Common myeloid progenitor, CD34-positive (primary cell): Measurements from ENCODE around the gene MCC.

Source experiments
- CTCF ChIA-PET: fragments of 350-600 bp; sonication (Branson Sonifier 250); formaldehyde crosslinking; loops from one replicate; lab custom pipeline; 2021; ENCODE audit warnings: antibody characterized with exemption; lab: Charles Lee
- POLR2A ChIA-PET: fragments of 350-600 bp; sonication (Branson Sonifier 250); formaldehyde crosslinking; loops from one replicate; lab custom pipeline; 2021; ENCODE audit warnings: antibody characterized with exemption; lab: Charles Lee
- DNase-seq, 3 donors: peaks; one replicate each; pipeline versions ENCODE4 v3.0.0 to v3.0.0-alpha.2; 2013
- H3K27ac ChIP-seq, 2 experiments: 1 replicate in 1 of 2; 2 replicates in 1 of 2; pipeline ENCODE4 v1.7.0; 2013; ENCODE audit warnings: inconsistent platforms in 2 of 2, low read length in 2 of 2, mild to moderate bottlenecking in 2 of 2, low read depth in 1 of 2, moderate library complexity in 1 of 2; ENCODE audit not compliant: severe bottlenecking in 2 of 2, insufficient read depth in 1 of 2, poor library complexity in 1 of 2
- H3K27me3 ChIP-seq, 5 experiments: replicated peaks in 2 of 5; 1 replicate in 3 of 5; 2 replicates in 2 of 5; pipeline versions ENCODE4 v1.6.1 to v1.7.0; 2013; ENCODE audit warnings: low read length in 4 of 5, mild to moderate bottlenecking in 2 of 5, moderate library complexity in 2 of 5, inconsistent platforms in 1 of 5; ENCODE audit not compliant: insufficient read depth in 5 of 5, control insufficient read depth in 4 of 5
- H3K36me3 ChIP-seq, 4 experiments: 1 replicate in 2 of 4; 2 replicates in 2 of 4; pipeline versions ENCODE4 v1.6.1 to v1.7.0; 2013; ENCODE audit warnings: low read length in 3 of 4, control low read depth in 1 of 4, mild to moderate bottlenecking in 1 of 4; ENCODE audit not compliant: control insufficient read depth in 4 of 4, insufficient read depth in 4 of 4
- H3K4me1 ChIP-seq, 4 experiments: 1 replicate in 3 of 4; 2 replicates in 1 of 4; pipeline versions ENCODE4 v1.6.1 to v1.7.1; 2013; ENCODE audit warnings: low read length in 3 of 4, mild to moderate bottlenecking in 3 of 4, control low read depth in 1 of 4, inconsistent platforms in 1 of 4, moderate library complexity in 1 of 4; ENCODE audit not compliant: control insufficient read depth in 4 of 4, insufficient read depth in 4 of 4; ENCODE audit errors: control extremely low read depth in 1 of 4
- H3K4me3 ChIP-seq, 7 experiments: 1 replicate in 4 of 7; 2 replicates in 3 of 7; pipeline versions ENCODE4 v1.5.1 to v1.7.0; 2013; ENCODE audit warnings: mild to moderate bottlenecking in 7 of 7, low read length in 6 of 7, moderate library complexity in 6 of 7, inconsistent platforms in 2 of 7, low read depth in 2 of 7, control low read depth in 1 of 7; ENCODE audit not compliant: insufficient read depth in 4 of 7, control insufficient read depth in 1 of 7; ENCODE audit errors: extremely low read depth in 1 of 7
- H3K9me3 ChIP-seq, 5 experiments: 1 replicate in 4 of 5; 2 replicates in 1 of 5; pipeline versions ENCODE4 v1.6.1 to v1.7.1; 2013; ENCODE audit warnings: low read length in 4 of 5, mild to moderate bottlenecking in 2 of 5, inconsistent platforms in 1 of 5, low read depth in 1 of 5, moderate library complexity in 1 of 5; ENCODE audit not compliant: control insufficient read depth in 4 of 5, insufficient read depth in 2 of 5; ENCODE audit errors: control extremely low read depth in 1 of 5
- WGBS: methylation state at CpG from one replicate; pipeline ENCODE4 v1.1.5; 2013; ENCODE audit not compliant: insufficient coverage; 5-methylcytosine and 5-hydroxymethylcytosine counted together

The MCC gene

DNA sequence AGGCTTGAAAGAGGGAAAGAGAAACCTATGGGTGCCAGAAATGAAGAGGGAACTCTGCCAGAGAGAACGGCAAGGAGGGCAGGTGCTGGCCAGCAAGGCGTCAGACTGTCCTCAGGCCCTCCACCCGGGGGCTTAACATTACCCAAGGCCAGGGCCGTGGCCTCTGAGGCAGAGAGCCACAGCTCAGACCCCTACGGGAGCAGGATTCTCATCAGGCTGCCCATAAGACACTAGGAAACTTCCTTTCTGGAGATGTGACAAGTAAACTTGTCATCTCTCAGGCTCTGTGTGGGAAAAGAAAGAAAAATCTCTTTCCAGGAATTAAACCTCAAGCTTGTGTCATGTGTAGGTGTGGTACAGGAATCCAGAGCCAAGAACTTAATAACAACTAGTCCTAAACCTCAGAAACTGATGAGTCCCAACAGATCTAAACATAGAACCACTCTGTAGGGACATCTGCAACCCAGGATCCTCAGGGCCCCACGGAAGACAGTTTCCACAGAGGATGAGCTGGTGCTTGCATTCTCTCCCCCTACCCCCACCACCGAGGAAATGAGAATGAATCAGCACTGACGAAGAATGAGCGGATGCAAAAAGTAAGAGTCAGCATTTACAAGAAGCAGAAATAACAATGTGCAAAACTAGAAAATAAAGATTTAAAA is 437.4 kb downstream of the MCC start:
- WGBS: 80% methylated on average over 5 of the region's 9 CpGs
- POLR2A ChIA-PET: no interaction called here
- Histone ChIP-seq H3K27me3 (peaks cover 0 to 6% (median 0%) of the 10 kb centered on the region in 5 experiments), H3K4me1 (peaks cover 0 to 17% (median 5%) of the 10 kb centered on the region in 4 experiments), H3K9me3 (no peaks in the 10 kb centered on the region), H3K4me3 (no peak overlapping the region), H3K36me3 (no peaks in the 10 kb centered on the region), H3K27ac (no peak overlapping the region)
- peak in 2 of 3 donors; percentile 42 to 47 for DNase-seq
- CTCF ChIA-PET: no interaction called here

DNA sequence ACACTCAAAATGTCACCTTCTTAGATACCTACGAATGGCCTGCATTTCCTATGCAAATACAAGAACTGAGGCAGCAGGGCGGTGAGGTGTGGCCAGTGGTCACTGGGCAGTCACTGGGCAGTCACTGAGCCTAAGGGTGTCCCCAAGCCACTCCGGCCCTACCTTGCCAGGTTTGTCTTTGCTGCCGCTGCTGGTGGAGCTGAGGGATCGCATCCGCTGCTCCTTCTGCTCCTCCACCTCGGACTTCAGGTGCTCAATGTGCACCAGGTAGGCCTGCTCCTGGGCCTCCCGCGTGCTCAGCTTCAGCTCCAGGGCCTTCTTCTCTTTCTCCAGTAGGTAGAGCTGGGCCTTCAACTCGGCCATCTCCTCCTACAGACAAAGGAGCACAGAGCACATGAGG is 439.3 kb downstream of the MCC start:
- Histone ChIP-seq H3K27me3 (peaks cover 0 to 6% (median 0%) of the 10 kb centered on the region in 5 experiments), H3K9me3 (no peaks in the 10 kb centered on the region), H3K4me1 (peaks cover 0 to 17% (median 5%) of the 10 kb centered on the region in 4 experiments), H3K27ac (no peak overlapping the region), H3K36me3 (no peaks in the 10 kb centered on the region), H3K4me3 (no peak overlapping the region)
- DNase-seq: no peak
- WGBS: 94% methylated on average over 9 of the region's 10 CpGs
- ChIA-PET CTCF (interaction anchor here (1.3 kb wide), 1 partner anchor 10 kb away, joined by 4 read pairs; no protein-coding TSS in a partner anchor), POLR2A (no interaction called here)

DNA sequence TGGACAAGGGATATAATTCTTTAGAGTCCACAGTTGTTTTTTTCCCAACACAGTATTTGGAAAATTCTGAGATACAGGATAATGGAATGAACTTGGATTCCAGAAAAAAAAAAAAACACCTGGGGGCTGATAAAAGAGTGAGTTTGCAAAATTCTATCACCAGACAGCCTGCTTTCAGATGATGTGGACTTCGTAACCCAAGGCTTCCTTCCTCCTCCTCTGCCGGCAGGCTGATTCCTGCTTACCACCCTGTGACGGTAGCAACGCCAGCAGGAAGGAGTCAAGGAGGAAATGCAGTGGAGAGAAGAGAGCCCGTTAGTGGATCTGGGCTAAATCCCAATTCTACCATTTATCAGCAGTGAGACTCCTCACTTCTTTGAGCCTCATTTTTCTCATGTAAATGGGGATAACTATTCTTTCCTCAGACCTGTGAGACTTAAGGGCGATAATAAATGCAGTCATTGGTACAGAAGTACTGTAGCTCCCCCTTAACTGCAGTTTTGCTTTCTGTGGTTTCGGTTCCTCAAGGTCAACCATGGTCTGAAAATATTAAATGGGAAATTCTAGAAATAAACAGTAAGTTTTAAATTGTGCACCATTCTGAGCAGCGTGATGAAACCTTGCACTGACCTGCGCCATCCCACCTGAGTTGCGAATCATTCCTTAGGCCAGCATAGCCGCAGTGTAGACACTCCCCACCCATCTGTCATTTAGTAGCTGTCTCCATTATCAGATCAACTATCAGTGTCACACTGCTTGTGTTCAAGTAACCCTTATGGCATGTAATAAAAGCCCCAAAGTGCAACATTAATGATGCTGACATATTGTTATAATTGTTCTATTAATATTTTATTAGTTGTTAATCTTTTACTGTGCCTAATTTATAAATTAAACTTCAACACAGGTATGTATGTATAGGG is 440.3 kb downstream of the MCC start:
- CTCF ChIA-PET: no interaction called here
- Histone ChIP-seq H3K27me3 (peaks cover 0 to 6% (median 0%) of the 10 kb centered on the region in 5 experiments), H3K4me3 (peak overlapping the region in 1 of 7 experiments; percentile 37), H3K36me3 (no peaks in the 10 kb centered on the region), H3K4me1 (peaks cover 0 to 17% (median 5%) of the 10 kb centered on the region in 4 experiments), H3K27ac (peak overlapping the region in 1 of 2 experiments; percentile 45), H3K9me3 (no peaks in the 10 kb centered on the region)
- peak; percentile 14 to 24 (median 20) for DNase-seq
- POLR2A ChIA-PET: no interaction called here
- 89% methylated on average over 2 of the region's 11 CpGs for WGBS

DNA sequence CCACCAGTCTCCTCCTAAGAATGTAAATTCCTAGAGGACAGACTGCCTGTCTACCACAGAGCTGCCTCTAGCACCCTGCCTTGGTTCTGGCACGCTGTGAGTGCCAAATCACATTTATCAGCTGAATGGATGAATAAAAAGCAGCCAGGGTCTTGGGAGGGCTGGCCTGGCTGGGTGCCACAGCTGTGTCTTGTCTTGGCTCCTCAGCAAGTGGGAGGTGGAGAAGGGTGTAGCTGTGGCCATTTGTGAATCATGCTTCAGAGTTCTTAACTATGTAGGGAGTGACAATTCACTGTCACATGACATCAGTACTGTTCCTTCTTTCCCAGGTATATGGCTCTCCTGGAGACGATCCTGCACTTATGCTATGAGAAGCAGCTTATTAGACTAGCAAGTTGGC is 441.0 kb downstream of the MCC start:
- CTCF ChIA-PET: no interaction called here
- no peaks in the 10 kb centered on the region for H3K9me3 ChIP-seq
- no peaks in the 10 kb centered on the region for H3K27me3 ChIP-seq
- WGBS: 84% methylated on average over 2 of the region's 2 CpGs
- no peak for DNase-seq
- POLR2A ChIA-PET: no interaction called here
- H3K27ac ChIP-seq: no peak overlapping the region
- no peaks in the 10 kb centered on the region for H3K36me3 ChIP-seq
- peaks cover 0 to 17% (median 5%) of the 10 kb centered on the region in 4 experiments for H3K4me1 ChIP-seq
- H3K4me3 ChIP-seq: peak overlapping the region in 1 of 7 experiments; percentile 11

DNA sequence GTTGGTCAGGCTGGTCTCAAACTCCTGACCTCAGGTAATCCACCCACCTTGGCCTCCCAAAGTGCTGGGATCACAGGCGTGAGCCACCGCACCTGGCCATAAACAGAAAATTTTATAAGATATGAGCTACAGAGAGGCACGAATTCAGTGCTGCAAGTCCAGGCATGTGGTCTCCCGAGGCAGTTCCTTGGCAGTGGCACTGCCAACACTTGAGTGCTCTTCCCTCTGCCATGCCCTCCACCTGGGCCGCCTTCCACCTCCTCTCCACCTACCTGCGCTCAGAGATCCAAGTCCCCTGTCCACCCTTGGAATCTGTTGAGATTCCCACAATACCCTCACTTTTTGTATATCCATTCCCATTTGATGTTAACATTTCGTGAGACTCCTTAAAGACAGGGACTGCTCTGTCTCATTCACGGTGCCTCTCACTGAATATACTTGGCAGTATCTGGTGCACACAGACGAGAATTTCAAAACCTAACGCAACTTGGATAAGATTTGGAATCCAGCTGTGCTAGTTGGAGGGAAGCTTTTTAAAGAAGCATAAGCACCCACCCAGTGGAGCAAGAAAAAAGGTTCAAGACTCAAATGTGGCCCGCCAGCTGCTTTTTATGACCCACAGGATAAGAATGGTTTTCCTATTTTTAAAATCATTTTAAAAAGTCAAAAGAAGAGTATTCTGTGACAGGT is 443.3 kb downstream of the MCC start:
- WGBS: 96% methylated on average over 7 of the region's 11 CpGs
- CTCF ChIA-PET: interaction anchor here (0.6 to 0.9 kb wide), 2 partner anchors 465 to 563 kb away, joined by 3 read pairs; no protein-coding TSS in a partner anchor
- Histone ChIP-seq H3K4me3 (no peak overlapping the region), H3K9me3 (no peaks in the 10 kb centered on the region), H3K36me3 (no peaks in the 10 kb centered on the region), H3K27me3 (peaks cover 0 to 2% (median 0%) of the 10 kb centered on the region in 5 experiments), H3K4me1 (peaks cover 0 to 17% (median 5%) of the 10 kb centered on the region in 4 experiments), H3K27ac (no peak overlapping the region)
- POLR2A ChIA-PET: no interaction called here
- DNase-seq: no peak

DNA sequence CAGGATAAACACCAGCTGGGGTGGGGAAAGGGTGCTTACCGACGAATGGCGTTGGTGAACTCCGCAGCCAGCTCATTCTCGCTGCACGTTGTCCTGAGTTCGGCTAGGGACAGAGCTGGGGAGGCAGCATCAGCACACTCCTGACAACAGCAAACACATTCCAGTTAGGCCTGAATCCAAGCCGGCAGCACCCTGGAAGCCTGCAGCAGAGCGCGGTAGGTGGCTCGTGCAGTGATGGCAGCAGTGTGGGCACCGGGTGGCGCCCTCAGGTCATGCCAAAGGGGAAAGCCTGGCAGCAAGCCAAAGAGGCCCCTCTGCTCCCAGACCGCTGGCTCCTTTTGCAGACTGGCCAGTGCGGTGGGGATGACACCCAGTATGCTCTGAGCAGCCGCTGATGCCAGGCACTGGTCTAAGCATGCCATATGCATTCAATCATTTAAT is 444.7 kb downstream of the MCC start:
- H3K27ac ChIP-seq: peak overlapping the region in 1 of 2 experiments; percentile 20
- POLR2A ChIA-PET: no interaction called here
- peaks cover 0 to 17% (median 5%) of the 10 kb centered on the region in 4 experiments for H3K4me1 ChIP-seq
- no peak overlapping the region for H3K4me3 ChIP-seq
- CTCF ChIA-PET: interaction anchor here (0.6 to 1.0 kb wide), 2 partner anchors 387 to 565 kb away, joined by 3 read pairs; no protein-coding TSS in a partner anchor
- H3K36me3 ChIP-seq: no peaks in the 10 kb centered on the region
- 95% methylated on average over 15 of the region's 16 CpGs for WGBS
- peaks cover 0 to 6% (median 0%) of the 10 kb centered on the region in 5 experiments for H3K27me3 ChIP-seq
- no peaks in the 10 kb centered on the region for H3K9me3 ChIP-seq
- no peak for DNase-seq
